Right renal cortex interstitium (tissue), 3 donors: ENCODE measurements around the gene PEX11A. TPM values are rescaled to one million over a fixed set of nuclear protein-coding genes. Genes with fewer than 3 reads are reported as not detected.
"Not testable (repeated sequence)": the region's sequence is repeated elsewhere in the genome, so short reads cannot be mapped to it uniquely, and the experiment has no call there.

Experiments
- DNase-seq, 3 donors: peaks; one replicate each; pipeline ENCODE4 v3.0.0-alpha.2; 2013; ENCODE audit warnings: low read depth in 3 of 3, low spot score in 2 of 3
- polyA plus RNA-seq, 3 donors: library from polyadenylated mRNA; unstranded; fragments of 120-200 nt; gene quantifications; one replicate each; pipeline ENCODE4 v1.2.1, GENCODE V29; 2013; ENCODE audit not compliant: insufficient read length in 3 of 3

PEX11A gene
- polyA plus RNA-seq, result 10 to 100 TPM; 18.0 to 20.4 (median 18.5) TPM

- peak; percentile 74 to 77 (median 77) for DNase-seq
Measured at GRCh38 chr15:89690276-89691218, at the start of gene PEX11A, which contains the start of gene WDR93. Gene PEX11A, minus strand, starts transcription at chr15:89690754. Its CDS starts 122 bp downstream, at chr15:89690632. Gene WDR93, plus strand, starts transcription at chr15:89690811. Its CDS starts 10,936 bp downstream, at chr15:89701747.

- peak in 2 of 3 donors; percentile 60 to 71 for DNase-seq
Measured at GRCh38 chr15:89740137-89740536, 49.6 kb upstream of the PEX11A start.

GRCh38 chr15:89735773-89736172, 45.2 kb upstream of the PEX11A start:
- DNase-seq, result no peak

DNA sequence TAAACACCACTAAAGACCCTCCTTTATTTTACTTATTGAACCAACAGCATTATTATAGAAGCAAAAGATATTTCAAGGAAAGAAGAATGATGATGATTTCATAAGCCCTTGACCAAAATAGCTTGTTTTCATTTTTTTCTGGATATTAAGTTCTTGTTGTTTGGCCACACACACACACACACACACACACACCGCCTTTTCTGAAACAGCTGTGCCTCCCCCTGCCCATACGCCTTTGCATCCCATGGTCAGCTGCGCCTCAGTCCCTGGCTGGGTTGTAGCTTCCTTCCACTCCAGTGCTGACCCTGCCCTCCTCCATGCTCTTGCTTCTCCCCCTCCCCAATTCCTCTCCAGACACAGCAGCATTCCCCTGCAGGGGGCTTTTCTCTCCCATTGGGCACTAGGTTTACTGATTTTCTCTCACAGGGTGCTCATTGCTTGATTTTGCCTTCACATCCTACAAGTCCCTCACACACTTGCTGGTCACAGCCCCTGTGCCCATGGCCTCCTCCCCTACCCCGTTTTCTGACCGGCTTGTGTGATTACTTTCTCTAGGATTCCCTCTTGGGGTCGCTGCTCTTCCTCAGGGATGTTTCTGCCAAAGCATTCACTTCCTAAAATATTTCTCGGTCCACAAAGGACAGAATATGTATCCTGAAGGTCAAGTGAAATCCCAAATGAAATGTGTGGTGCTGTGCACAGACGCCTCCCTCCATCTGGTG, 42.1 kb upstream of the PEX11A start:
- DNase-seq, result no peak

- no peak for DNase-seq
Measured at GRCh38 chr15:89731275-89731674, 40.7 kb upstream of the PEX11A start.

GRCh38 chr15:89728254-89728653, 37.7 kb upstream of the PEX11A start:
- no peak for DNase-seq

GRCh38 chr15:89725064-89725463, 34.5 kb upstream of the PEX11A start:
- DNase-seq, result no peak

GRCh38 chr15:89724621-89725020, 34.1 kb upstream of the PEX11A start:
- no peak for DNase-seq

DNA sequence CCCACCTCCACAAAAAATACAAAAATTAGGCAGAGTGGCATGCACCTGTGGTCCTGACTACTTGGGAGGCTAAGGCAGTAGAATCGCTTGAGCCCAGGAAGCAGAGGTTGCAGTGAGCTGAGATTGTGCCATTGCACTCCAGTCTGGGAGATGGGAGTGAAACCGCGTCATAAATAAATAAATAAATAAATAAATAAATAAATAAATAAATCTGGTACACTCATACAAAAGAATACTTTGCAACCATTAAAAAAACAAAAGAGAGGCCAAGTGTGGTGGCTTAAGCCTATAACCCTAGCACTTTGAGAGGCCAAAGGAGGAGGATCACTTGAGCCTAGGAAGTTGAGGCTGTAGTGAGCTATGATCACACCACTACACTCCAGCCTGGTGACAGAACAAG, 32.5 kb upstream of the PEX11A start:
- no peak for DNase-seq

DNA sequence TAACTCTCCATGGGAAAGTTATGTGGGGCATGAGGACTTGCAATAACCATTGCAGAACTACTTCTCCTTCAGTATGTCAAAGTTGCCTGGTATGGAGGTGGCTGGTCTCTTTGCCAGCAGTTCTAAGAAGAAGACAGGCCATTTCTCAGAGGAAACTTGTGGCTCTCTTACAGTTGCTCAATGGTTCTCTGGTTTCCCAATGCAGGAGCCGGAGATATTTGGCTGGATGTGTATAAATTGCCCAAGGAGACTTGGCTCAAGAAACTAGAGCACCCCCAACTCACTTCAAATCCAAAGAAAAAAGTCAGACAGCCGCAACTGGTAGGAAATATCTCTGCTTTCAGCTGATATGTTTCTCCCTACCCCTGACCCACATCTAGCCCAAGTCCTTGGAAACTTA, 24.2 kb upstream of the PEX11A start:
- no peak for DNase-seq

- DNase-seq, result no peak
Measured at GRCh38 chr15:89707577-89707976, 17.0 kb upstream of the PEX11A start.

GRCh38 chr15:89704411-89704810, 13.9 kb upstream of the PEX11A start:
- no peak for DNase-seq

DNA sequence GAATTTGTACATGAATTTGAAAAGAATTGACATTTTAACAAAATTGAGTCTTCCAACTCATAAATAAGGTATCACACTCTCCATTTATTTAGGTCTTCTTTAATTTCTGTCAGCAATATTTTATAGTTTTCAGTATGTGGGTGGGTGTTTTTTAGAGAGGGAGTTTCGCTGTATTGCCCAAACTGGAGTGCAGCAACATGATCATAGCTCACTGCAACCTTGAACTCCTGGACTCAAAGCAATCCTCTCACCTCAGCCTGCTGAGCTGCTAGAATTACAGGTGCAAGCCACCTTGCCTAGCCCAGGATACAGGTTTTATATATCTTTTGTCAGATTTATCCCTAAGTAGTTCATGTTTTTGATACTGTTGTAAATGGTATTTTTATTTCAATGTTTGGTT, 4.6 kb upstream of the PEX11A start:
- no peak for DNase-seq

DNA sequence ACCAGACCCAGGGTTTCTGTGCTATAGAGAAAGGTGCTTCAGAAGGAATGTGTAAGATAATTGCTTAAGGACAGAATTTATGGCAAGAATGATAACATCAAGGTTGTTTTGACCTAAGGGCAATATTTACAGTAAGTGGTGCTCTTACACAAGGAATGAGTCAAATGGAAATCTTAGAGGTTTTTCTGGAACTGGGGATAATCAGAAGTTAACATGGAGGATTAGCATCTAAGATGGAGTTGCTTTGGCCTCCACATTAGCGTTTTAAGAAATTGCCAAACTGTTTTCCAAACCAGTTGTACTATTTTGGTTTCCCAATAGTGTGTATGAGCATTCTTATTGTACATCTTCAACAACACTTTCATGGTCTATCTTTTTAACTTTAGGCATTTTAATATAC, 3.1 kb upstream of the PEX11A start:
- no peak for DNase-seq

DNA sequence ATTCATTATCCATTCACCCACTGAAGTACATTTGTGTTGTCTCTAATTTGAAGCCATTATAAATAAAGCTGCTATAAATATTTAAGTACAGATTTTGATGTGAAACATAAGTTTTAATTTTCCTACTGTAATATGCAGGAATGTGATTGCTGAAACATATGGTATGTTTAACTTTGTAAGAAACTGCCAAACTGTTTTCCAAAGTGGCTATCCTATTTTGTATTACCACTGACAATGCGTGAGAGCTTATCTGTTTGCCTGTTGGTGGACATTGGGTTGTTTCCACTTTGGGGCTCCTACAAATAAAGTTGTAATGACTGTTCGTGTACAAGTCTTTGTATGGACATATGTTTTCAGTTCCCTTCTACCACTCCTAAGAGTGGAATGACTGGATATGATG, 2.5 kb upstream of the PEX11A start:
- DNase-seq, result no peak

DNA sequence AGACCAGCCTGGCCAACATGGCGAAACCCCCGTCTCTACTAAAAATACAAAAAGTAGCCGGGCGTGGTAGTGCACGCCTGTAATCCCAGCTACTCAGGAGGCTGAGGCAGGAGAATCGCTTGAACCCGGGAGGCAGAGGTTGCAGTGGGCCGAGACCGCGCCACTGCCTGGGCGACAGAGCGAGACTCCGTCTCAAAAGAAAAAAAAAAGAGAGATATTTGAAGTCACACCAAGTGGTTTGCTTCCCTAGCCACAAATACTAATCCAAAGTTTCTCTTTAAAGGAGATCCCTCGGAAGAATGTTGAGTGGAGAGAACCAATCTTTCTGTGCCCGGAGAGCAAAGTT, 651 bp downstream of the PEX11A start:
- DNase-seq, result not testable (repeated sequence)

DNA sequence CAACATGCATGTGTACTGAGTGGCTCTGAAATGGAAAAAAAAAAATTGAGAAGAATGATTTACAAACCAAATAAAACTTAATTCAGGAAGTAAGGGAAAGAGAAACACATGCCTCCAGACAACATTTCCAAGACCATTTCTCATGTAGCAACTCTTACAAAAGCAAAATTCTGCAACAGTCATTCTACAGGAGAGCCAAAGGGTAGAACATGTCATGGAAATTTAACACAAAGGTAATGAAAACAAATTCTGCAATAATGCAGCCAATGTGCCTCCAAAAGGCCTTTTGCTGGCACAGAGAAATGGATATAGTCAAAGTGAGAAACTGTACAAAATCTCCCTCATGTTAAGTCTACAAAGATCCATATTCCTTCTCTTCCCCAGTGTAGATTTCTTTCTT, 4.0 kb downstream of the PEX11A start:
- no peak for DNase-seq

GRCh38 chr15:89685995-89686394, 4.6 kb downstream of the PEX11A start:
- DNase-seq, result no peak

GRCh38 chr15:89681146-89681545, 9.4 kb downstream of the PEX11A start:
- DNase-seq, result no peak

DNA sequence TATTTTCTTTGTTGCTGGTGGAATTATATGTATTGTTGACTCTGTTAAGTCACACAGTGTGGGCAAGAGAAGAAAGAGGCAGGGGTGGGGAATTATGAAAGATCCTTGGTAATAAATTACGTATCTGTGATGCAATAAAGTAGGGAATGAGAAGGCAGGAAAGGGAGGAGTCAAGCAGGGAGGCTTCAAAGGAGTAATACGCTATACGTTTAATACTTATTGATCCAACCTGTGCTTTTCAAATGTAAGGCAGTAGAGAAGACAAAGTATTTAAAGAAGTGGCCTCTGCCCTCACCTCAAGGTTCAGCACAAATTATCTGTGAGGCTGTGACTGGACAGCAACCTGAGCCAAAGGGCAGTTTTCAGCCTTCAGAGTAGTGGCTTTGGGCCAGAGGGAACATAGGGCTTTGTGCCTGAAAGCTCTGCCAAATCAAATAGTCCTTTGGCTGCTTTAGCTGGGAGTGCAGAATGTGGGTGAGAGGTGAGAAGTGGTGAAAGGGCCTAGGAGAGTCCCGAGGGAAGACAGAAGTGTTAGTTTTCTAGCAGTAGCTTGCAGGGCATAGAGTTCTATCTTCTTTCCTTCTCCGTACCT, 10.2 kb downstream of the PEX11A start:
- DNase-seq, result no peak

- DNase-seq, result no peak
Measured at GRCh38 chr15:89679212-89679611, 11.3 kb downstream of the PEX11A start, which contains the start of gene PLIN1. Gene PLIN1, minus strand, starts transcription at chr15:89679367. Its CDS starts 1,878 bp downstream, at chr15:89677489.
